Measurements from ENCODE around the gene PDILT. TPM values are rescaled to one million over a fixed set of nuclear protein-coding genes. Genes with fewer than 3 reads are reported as not detected.

Gene PDILT
- total and polyA plus RNA-seq, 2 of the 8 experiments (the other 6 are each of a cell fraction or from before 2014, with no cell fraction given) = not detected

DNA sequence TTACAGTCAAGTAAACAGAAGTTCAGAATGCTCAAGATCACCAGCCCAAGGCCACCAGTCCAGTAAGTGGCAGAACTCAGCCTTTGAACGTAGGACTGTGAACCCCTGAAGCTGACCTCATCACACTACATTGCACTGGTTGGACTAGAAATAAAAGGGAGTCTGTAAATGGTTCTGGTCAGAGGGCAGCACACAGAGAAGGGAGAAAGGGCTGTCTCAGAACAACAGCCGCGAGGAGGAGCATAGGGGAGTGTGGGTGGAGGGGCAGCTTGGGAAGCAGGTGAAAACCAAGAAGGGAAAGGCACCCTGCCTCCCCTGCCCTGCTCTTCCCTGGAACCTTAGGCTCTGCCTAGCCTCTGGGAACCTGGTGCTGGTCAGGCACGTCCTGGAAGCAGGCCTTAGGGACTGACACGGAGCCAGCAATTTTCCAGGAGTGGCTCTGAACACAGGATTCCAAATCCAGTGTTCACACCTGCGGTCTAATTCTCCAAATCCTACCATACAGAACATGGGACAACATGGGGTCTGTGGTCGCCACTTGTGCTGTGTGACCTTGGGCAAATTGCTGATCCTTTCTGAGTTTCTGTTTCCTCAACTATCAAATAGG, 7.0 kb downstream of the PDILT start:
- Histone ChIP-seq H4K8ac (ENCODE audit: extremely low read depth, insufficient read depth, low read length) (no peak overlapping the region; the same call in 1 of the 2 replicates), H3K14ac (ENCODE audit: insufficient read length) (no peak overlapping the region), H3K9me3 (ENCODE audit: insufficient read depth in 2 of 2, low read depth in 1 of 2, low read length in 1 of 2) (no peaks in the 10 kb centered on the region), H2BK20ac (ENCODE audit: low read length) (no peak overlapping the region), H3K79me1 (ENCODE audit: low read depth, low read length) (no peaks in the 10 kb centered on the region), H3K27ac (ENCODE audit: low read depth, low read length) (no peak overlapping the region), H4K20me1 (replicated peaks in 1 of 2; ENCODE audit: control insufficient read depth in 1 of 2, insufficient read depth in 2 of 2, low read length in 2 of 2) (no peaks in the 10 kb centered on the region), H2BK12ac (ENCODE audit: low read depth, low read length) (no peak overlapping the region), H2AFZ (ENCODE audit: low read length) (no peak overlapping the region), H2BK120ac (replicated peaks; ENCODE audit: low read depth, low read length) (no peak overlapping the region), H3K79me2 (ENCODE audit: control insufficient read depth in 1 of 2, insufficient read depth in 2 of 2, low read length in 2 of 2) (no peaks in the 10 kb centered on the region), H3K23me2 (ENCODE audit: low read depth, low read length) (no peaks in the 10 kb centered on the region), H3K27me3 (replicated peaks in 1 of 4; ENCODE audit: control insufficient read depth in 3 of 4, extremely low read depth in 1 of 4, insufficient read depth in 3 of 4, low read length in 3 of 4) (no peaks in the 10 kb centered on the region), H3K4me3 (ENCODE audit: extremely low read depth in 1 of 4, insufficient read depth in 2 of 4, low read depth in 3 of 4, low read length in 4 of 4) (no peak overlapping the region), H4K91ac (replicated peaks; ENCODE audit: insufficient read length, low read length) (no peak overlapping the region), H3K4ac (replicated peaks; ENCODE audit: insufficient read length, low read depth, low read length) (no peak overlapping the region), H3K18ac (ENCODE audit: extremely low read depth, low read length) (no peak overlapping the region), H3K4me1 (replicated peaks in 1 of 4; ENCODE audit: control insufficient read depth in 3 of 4, insufficient read depth in 4 of 4, low read length in 3 of 4) (peaks cover 0 to 1% (median 0%) of the 10 kb centered on the region in 4 experiments; a peak in 1 of 7 replicates), H3K36me3 (ENCODE audit: control insufficient read depth in 2 of 4, insufficient read depth in 4 of 4, low read length in 3 of 4) (no peaks in the 10 kb centered on the region), H3K23ac (ENCODE audit: insufficient read length) (no peak overlapping the region), H3K4me2 (ENCODE audit: insufficient read depth in 1 of 2, low read depth in 2 of 2, low read length in 2 of 2) (no peak overlapping the region), H4K5ac (ENCODE audit: insufficient read length, low read depth, low read length) (no peak overlapping the region), H3K9ac (replicated peaks in 1 of 4; ENCODE audit: extremely low read depth in 1 of 4, low read depth in 3 of 4, low read length in 3 of 4) (no peak overlapping the region), H2BK5ac (ENCODE audit: low read depth, low read length) (no peak overlapping the region), H2BK15ac (ENCODE audit: low read length) (no peak overlapping the region), H3K56ac (replicated peaks; ENCODE audit: insufficient read length, low read depth, low read length) (no peak overlapping the region), H2AK5ac (ENCODE audit: low read depth, low read length) (no peak overlapping the region)
- WGBS, 2 experiments (ENCODE audit: extremely low coverage in 1 of 2, insufficient coverage in 1 of 2, insufficient read length in 1 of 2, insufficient replicate concordance in 2 of 2, low coverage in 1 of 2, low lambda C conversion rate in 2 of 2, missing lambda C conversion rate in 1 of 2) = 97% methylated on average over 7 of the region's 7 CpGs; no CpG with 5 or more reads in 1 of the 2 experiments
- DNase-seq (ENCODE audit: low read depth in 1 of 2, low spot score in 2 of 2) (no peak), FAIRE-seq (no peak)
- POLR2A ChIA-PET (ENCODE audit: partially characterized antibody) = no interaction called here
- CTCF ChIA-PET (ENCODE audit: partially characterized antibody) = interaction anchor here (5.3 kb wide), 1 partner anchor 13 kb away, joined by 41 read pairs; no protein-coding TSS in a partner anchor
- TF ChIP-seq CHD2 (IDR thresholded peaks at IDR 0.05; ENCODE audit: low read length) (no peak), SIRT6 (IDR thresholded peaks at IDR 0.05; ENCODE audit: low read length) (no peak), SP4 (IDR thresholded peaks at IDR 0.05; ENCODE audit: low read length) (no peak), POU5F1 (IDR thresholded peaks at IDR 0.05; ENCODE audit: low read depth, low read length) (no peak), CEBPB (IDR thresholded peaks at IDR 0.05; ENCODE audit: low read depth, low read length) (no peak), EGR1 (IDR thresholded peaks at IDR 0.05; ENCODE audit: borderline replicate concordance, low read depth, low read length) (no peak), TAF1 (IDR thresholded peaks at IDR 0.05; ENCODE audit: low read depth, low read length) (no peak), SAP30 (IDR thresholded peaks at IDR 0.05; ENCODE audit: insufficient read depth, insufficient replicate concordance, low read length) (no peak), TEAD4 (IDR thresholded peaks at IDR 0.05; ENCODE audit: low read depth, low read length) (no peak), GTF2F1 (IDR thresholded peaks at IDR 0.05; ENCODE audit: borderline replicate concordance, low read depth, low read length) (no peak), ATF3 (IDR thresholded peaks at IDR 0.05; ENCODE audit: insufficient read depth, low read depth, low read length) (no peak), RFX5 (IDR thresholded peaks at IDR 0.05; ENCODE audit: borderline replicate concordance, low read depth, low read length) (no peak)
- TF ChIP-seq, protein P1, sequence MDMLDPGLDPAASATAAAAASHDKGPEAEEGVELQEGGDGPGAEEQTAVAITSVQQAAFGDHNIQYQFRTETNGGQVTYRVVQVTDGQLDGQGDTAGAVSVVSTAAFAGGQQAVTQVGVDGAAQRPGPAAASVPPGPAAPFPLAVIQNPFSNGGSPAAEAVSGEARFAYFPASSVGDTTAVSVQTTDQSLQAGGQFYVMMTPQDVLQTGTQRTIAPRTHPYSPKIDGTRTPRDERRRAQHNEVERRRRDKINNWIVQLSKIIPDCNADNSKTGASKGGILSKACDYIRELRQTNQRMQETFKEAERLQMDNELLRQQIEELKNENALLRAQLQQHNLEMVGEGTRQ (IDR thresholded peaks at IDR 0.05; ENCODE audit: low read length) = no peak

Measured in H1 (cell line).